ENCODE data around the gene LRRTM2. TPM values are rescaled to one million over a fixed set of nuclear protein-coding genes. Genes with fewer than 3 reads are reported as not detected.

LRRTM2 gene
- total RNA-seq, 1 experiment from 2014 or later: not detected

DNA sequence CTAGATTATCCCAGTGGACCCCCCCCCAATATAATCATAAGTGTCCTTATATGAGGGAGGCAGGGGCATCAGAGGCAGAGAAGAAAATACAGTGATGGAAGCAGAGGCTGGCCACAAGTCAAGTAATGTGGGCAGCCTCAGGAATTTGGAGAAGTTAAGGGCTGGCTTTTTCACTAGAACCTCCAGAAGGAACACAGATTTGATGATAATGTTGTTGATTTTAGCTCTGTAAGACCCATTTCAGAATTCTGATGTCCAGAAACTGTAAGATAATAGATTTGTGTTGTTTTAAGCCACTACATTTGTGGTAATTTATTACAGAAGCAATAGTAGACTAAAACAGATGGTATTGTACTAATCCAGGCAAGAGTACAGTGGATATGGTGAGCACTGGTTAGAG is 36.3 kb upstream of the LRRTM2 start:
- intact Hi-C loops (cut with micrococcal nuclease): no loop called here
- ChIA-PET POLR2A (no interaction called here), CTCF (interaction anchor here (0.7 kb wide), 1 partner anchor 348 kb away, joined by 3 read pairs; no protein-coding TSS in a partner anchor)
- Mint-ChIP-seq H3K27ac (ENCODE audit: low read depth, unreplicated experiment) (no peak overlapping the region), H3K4me3 (ENCODE audit: unreplicated experiment) (no peak overlapping the region), H3K9me3 (ENCODE audit: unreplicated experiment) (no peaks in the 10 kb centered on the region), H3K36me3 (ENCODE audit: insufficient read depth, unreplicated experiment) (peaks cover 84% of the 10 kb centered on the region), H3K4me1 (ENCODE audit: insufficient read depth, unreplicated experiment) (peaks cover 4% of the 10 kb centered on the region), H3K27me3 (ENCODE audit: insufficient read depth, unreplicated experiment) (no peaks in the 10 kb centered on the region)
- TF ChIP-seq, protein P1, sequence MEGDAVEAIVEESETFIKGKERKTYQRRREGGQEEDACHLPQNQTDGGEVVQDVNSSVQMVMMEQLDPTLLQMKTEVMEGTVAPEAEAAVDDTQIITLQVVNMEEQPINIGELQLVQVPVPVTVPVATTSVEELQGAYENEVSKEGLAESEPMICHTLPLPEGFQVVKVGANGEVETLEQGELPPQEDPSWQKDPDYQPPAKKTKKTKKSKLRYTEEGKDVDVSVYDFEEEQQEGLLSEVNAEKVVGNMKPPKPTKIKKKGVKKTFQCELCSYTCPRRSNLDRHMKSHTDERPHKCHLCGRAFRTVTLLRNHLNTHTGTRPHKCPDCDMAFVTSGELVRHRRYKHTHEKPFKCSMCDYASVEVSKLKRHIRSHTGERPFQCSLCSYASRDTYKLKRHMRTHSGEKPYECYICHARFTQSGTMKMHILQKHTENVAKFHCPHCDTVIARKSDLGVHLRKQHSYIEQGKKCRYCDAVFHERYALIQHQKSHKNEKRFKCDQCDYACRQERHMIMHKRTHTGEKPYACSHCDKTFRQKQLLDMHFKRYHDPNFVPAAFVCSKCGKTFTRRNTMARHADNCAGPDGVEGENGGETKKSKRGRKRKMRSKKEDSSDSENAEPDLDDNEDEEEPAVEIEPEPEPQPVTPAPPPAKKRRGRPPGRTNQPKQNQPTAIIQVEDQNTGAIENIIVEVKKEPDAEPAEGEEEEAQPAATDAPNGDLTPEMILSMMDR (IDR thresholded peaks at IDR 0.05; ENCODE audit: unreplicated experiment): no peak
- BruUV-seq (replicated peaks): no TSS peak
- no peak for DNase-seq (ENCODE audit: unreplicated experiment)

DNA sequence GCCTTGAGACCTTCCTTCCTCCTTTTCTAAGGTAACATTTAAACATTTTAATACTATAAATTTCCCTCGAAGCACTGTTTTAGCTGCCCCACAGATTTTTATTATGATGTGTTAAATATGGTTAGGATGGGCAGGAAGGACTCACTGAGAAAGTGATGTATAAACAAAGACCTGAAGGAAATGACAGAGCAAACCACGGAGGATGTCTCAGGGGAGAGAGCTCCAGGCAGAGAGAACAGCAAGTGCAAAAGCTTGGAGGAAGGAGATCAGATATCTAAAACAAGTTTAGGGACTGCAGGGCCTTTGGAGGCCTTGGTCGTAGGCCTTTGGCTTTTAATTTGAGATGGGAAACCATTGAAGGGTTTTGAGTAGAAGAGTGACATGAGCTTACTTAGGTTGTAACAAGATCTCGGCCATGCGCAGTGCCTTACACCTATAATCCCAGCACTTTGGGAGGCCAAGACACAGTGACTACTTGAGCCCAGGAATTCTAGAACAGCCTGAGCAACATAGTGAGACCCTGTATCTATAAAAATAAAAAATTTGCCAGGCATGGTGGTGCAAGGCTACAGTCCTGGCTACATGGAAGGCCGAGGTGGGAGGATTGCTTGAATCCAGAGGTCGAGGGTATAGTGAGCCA is 35.5 kb upstream of the LRRTM2 start:
- no peak for DNase-seq (ENCODE audit: unreplicated experiment)
- H3K36me3 Mint-ChIP-seq (ENCODE audit: insufficient read depth, unreplicated experiment): peaks cover 85% of the 10 kb centered on the region
- TF ChIP-seq, protein P1 (IDR thresholded peaks at IDR 0.05; ENCODE audit: unreplicated experiment): no peak
- H3K4me1 Mint-ChIP-seq (ENCODE audit: insufficient read depth, unreplicated experiment): peaks cover 5% of the 10 kb centered on the region
- CTCF ChIA-PET: interaction anchor here (0.7 kb wide), 1 partner anchor 39 kb away, joined by 3 read pairs; no protein-coding TSS in a partner anchor
- intact Hi-C loops (cut with micrococcal nuclease): no loop called here
- BruUV-seq (replicated peaks): no TSS peak
- no peaks in the 10 kb centered on the region for H3K9me3 Mint-ChIP-seq (ENCODE audit: unreplicated experiment)
- H3K27me3 Mint-ChIP-seq (ENCODE audit: insufficient read depth, unreplicated experiment): no peaks in the 10 kb centered on the region
- POLR2A ChIA-PET: no interaction called here
- no peak overlapping the region for H3K4me3 Mint-ChIP-seq (ENCODE audit: unreplicated experiment)
- no peak overlapping the region for H3K27ac Mint-ChIP-seq (ENCODE audit: low read depth, unreplicated experiment)

DNA sequence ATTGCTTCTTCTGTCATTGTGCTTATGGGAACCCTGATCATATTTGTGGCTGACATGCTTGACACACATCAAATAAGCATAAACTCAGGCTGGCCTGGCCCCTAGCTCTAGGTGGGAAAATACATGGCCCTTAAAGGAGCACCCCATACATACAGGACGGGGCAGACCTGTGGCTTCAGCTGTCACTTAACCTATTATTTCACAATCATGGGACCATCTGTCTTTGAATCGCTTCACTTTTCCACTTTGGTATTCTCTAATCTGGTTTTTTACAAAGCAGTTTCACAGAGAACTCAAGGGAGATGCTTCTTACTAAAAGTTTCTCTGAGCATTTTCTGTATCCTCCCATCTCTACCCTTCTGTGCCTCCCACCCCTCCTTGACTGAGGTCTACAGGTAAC is 34.6 kb upstream of the LRRTM2 start:
- TF ChIP-seq, protein P1 (IDR thresholded peaks at IDR 0.05; ENCODE audit: unreplicated experiment): no peak
- no TSS peak for BruUV-seq (replicated peaks)
- H3K4me3 Mint-ChIP-seq (ENCODE audit: unreplicated experiment): no peak overlapping the region
- H3K27ac Mint-ChIP-seq (ENCODE audit: low read depth, unreplicated experiment): no peak overlapping the region
- ChIA-PET CTCF (no interaction called here), POLR2A (no interaction called here)
- no peak for DNase-seq (ENCODE audit: unreplicated experiment)
- H3K9me3 Mint-ChIP-seq (ENCODE audit: unreplicated experiment): no peaks in the 10 kb centered on the region
- no peaks in the 10 kb centered on the region for H3K27me3 Mint-ChIP-seq (ENCODE audit: insufficient read depth, unreplicated experiment)
- H3K4me1 Mint-ChIP-seq (ENCODE audit: insufficient read depth, unreplicated experiment): peaks cover 10% of the 10 kb centered on the region
- peaks cover 86% of the 10 kb centered on the region for H3K36me3 Mint-ChIP-seq (ENCODE audit: insufficient read depth, unreplicated experiment)
- intact Hi-C loops (cut with micrococcal nuclease): no loop called here

DNA sequence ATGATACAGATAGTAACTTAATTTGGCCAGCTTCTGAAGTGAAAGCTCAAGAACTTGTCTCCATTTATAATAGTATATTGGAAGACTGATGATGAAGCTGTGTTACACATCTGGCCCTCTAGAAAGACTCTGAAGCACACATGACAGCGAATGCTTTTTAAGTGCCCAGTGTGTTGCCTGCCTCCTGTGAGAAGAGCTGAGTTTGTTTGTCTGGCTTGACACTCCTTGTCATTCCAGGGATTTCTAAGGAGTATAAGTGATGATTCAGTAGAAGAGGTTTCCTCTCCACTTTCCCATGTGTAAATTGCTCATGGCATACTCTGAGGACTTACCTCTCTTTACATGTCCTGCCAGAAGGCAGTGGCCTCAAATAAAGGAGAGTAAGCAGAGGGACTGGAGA is 30.4 kb upstream of the LRRTM2 start:
- Mint-ChIP-seq H3K27me3 (ENCODE audit: insufficient read depth, unreplicated experiment) (no peaks in the 10 kb centered on the region), H3K4me1 (ENCODE audit: insufficient read depth, unreplicated experiment) (peaks cover 18% of the 10 kb centered on the region), H3K9me3 (ENCODE audit: unreplicated experiment) (no peaks in the 10 kb centered on the region), H3K36me3 (ENCODE audit: insufficient read depth, unreplicated experiment) (peaks cover 99% of the 10 kb centered on the region), H3K4me3 (ENCODE audit: unreplicated experiment) (no peak overlapping the region), H3K27ac (ENCODE audit: low read depth, unreplicated experiment) (peak overlapping the region; percentile 59)
- TF ChIP-seq, protein P1 (IDR thresholded peaks at IDR 0.05; ENCODE audit: unreplicated experiment): no peak
- TSS peak; percentile 6 for BruUV-seq (replicated peaks)
- POLR2A ChIA-PET: no interaction called here
- intact Hi-C loops (cut with micrococcal nuclease): no loop called here
- CTCF ChIA-PET: no interaction called here
- peak; percentile 14 for DNase-seq (ENCODE audit: unreplicated experiment)
